Measurements from ENCODE around the gene SCAMP5. TPM values are rescaled to one million over a fixed set of nuclear protein-coding genes. Genes with fewer than 3 reads are reported as not detected.

SCAMP5 gene
- total RNA-seq, 1 donor from 2014 or later, result 23.5 TPM

- H3K27me3 Mint-ChIP-seq (ENCODE audit: unreplicated experiment), result no peaks in the 10 kb centered on the region
- H3K36me3 Mint-ChIP-seq (ENCODE audit: unreplicated experiment), result no peaks in the 10 kb centered on the region
- peak overlapping the region; percentile 47 for H3K27ac Mint-ChIP-seq (ENCODE audit: unreplicated experiment)
- peak overlapping the region; percentile 83 for H3K4me3 Mint-ChIP-seq (ENCODE audit: unreplicated experiment)
- H3K9me3 Mint-ChIP-seq (ENCODE audit: unreplicated experiment), result no peaks in the 10 kb centered on the region
- DNase-seq (ENCODE audit: extremely low spot score, unreplicated experiment), result peak; percentile 92
- H3K4me1 Mint-ChIP-seq (ENCODE audit: unreplicated experiment), result peaks cover 46% of the 10 kb centered on the region
- TF ChIP-seq CTCF (IDR thresholded peaks at IDR 0.05), result peak; percentile 64
Measured at GRCh38 chr15:74955796-74956647, 39.3 kb upstream of the SCAMP5 start.

GRCh38 chr15:74956648-74957475, 38.5 kb upstream of the SCAMP5 start, which contains the start of gene RPP25:
TSS of gene RPP25 (minus strand) at chr15:74956772. CDS start at chr15:74956583, 189 bp downstream.
- Mint-ChIP-seq H3K27me3 (ENCODE audit: unreplicated experiment) (no peaks in the 10 kb centered on the region), H3K9me3 (ENCODE audit: unreplicated experiment) (no peaks in the 10 kb centered on the region), H3K4me3 (ENCODE audit: unreplicated experiment) (peak within 1 kb of the TSS; percentile 83), H3K27ac (ENCODE audit: unreplicated experiment) (peak within 1 kb of the TSS; percentile 90), H3K36me3 (ENCODE audit: unreplicated experiment) (no peaks in the 10 kb centered on the region), H3K4me1 (ENCODE audit: unreplicated experiment) (peaks cover 51% of the 10 kb centered on the region)
- no peak for TF ChIP-seq CTCF (IDR thresholded peaks at IDR 0.05)
- peak; percentile 91 for DNase-seq (ENCODE audit: extremely low spot score, unreplicated experiment)

GRCh38 chr15:74957476-74958035, 37.8 kb upstream of the SCAMP5 start:
- no peak for TF ChIP-seq CTCF (IDR thresholded peaks at IDR 0.05)
- no peaks in the 10 kb centered on the region for H3K9me3 Mint-ChIP-seq (ENCODE audit: unreplicated experiment)
- peak overlapping the region; percentile 90 for H3K27ac Mint-ChIP-seq (ENCODE audit: unreplicated experiment)
- H3K27me3 Mint-ChIP-seq (ENCODE audit: unreplicated experiment), result no peaks in the 10 kb centered on the region
- H3K4me1 Mint-ChIP-seq (ENCODE audit: unreplicated experiment), result peaks cover 51% of the 10 kb centered on the region
- no peak for DNase-seq (ENCODE audit: extremely low spot score, unreplicated experiment)
- peak overlapping the region; percentile 83 for H3K4me3 Mint-ChIP-seq (ENCODE audit: unreplicated experiment)
- H3K36me3 Mint-ChIP-seq (ENCODE audit: unreplicated experiment), result no peaks in the 10 kb centered on the region

GRCh38 chr15:74958320-74958907, 36.9 kb upstream of the SCAMP5 start:
- Mint-ChIP-seq H3K4me3 (ENCODE audit: unreplicated experiment) (peak overlapping the region; percentile 83), H3K27me3 (ENCODE audit: unreplicated experiment) (no peaks in the 10 kb centered on the region), H3K9me3 (ENCODE audit: unreplicated experiment) (no peaks in the 10 kb centered on the region), H3K36me3 (ENCODE audit: unreplicated experiment) (no peaks in the 10 kb centered on the region), H3K4me1 (ENCODE audit: unreplicated experiment) (peaks cover 51% of the 10 kb centered on the region), H3K27ac (ENCODE audit: unreplicated experiment) (peak overlapping the region; percentile 90)
- DNase-seq (ENCODE audit: extremely low spot score, unreplicated experiment), result no peak
- TF ChIP-seq CTCF (IDR thresholded peaks at IDR 0.05), result peak; percentile 37

All from osteocyte (in vitro differentiated cells).